HepG2 (cell line): ENCODE results near the gene GDPD1. TPM values are rescaled to one million over a fixed set of nuclear protein-coding genes. Genes with fewer than 3 reads are reported as not detected.
A peak's percentile ranks its signal among the peaks of the same experiment; 100 is the strongest.

Source experiments
- ARID5B ChIP-seq: IDR thresholded peaks from 2 replicates; pipeline ENCODE4 v1.4.0; 2020; ENCODE audit warnings: mild to moderate bottlenecking, missing genetic modification reagents
- BORCS8-MEF2B ChIP-seq: sonication (generic); formaldehyde crosslinking; IDR thresholded peaks from 2 replicates; pipeline ENCODE4 v1.8.0; 2022; ENCODE audit warnings: mild to moderate bottlenecking, missing genetic modification reagents
- CREM ChIP-seq, 2 experiments: sonication (generic) in 1 of 2; formaldehyde crosslinking in 1 of 2; IDR thresholded peaks; 2 replicates each; pipeline versions ENCODE4 v1.4.0 to v1.6.1; 2016 to 2020; ENCODE audit warnings: antibody characterized with exemption in 1 of 2, mild to moderate bottlenecking in 1 of 2, missing genetic modification reagents in 1 of 2
- EHMT2 ChIP-seq: fragments of 200-600 bp; sonication (generic); IDR thresholded peaks from 2 replicates; pipeline ENCODE4 v1.7.0; 2017; ENCODE audit warnings: antibody characterized with exemption, low read depth, low read length, borderline replicate concordance
- GZF1 ChIP-seq: sonication (generic); formaldehyde crosslinking; IDR thresholded peaks from 2 replicates; pipeline ENCODE4 v1.5.1; 2020; ENCODE audit warnings: mild to moderate bottlenecking, missing genetic modification reagents
- ISX ChIP-seq: sonication (generic); formaldehyde crosslinking; conservative IDR thresholded peaks from 2 replicates; pipeline ENCODE4 v1.5.0; 2020; ENCODE audit warnings: missing genetic modification reagents
- POLR2AphosphoS2 ChIP-seq: IDR thresholded peaks from 2 replicates; pipeline ENCODE4 v1.6.1; 2011; ENCODE audit warnings: low read depth, low read length, improper control_type of control experiment
- SCMH1 ChIP-seq: sonication (generic); formaldehyde crosslinking; IDR thresholded peaks from 2 replicates; pipeline ENCODE4 v1.9.0; 2021; ENCODE audit warnings: missing genetic modification reagents, mild to moderate bottlenecking, borderline replicate concordance
- SETDB1 ChIP-seq: sonication (generic); formaldehyde crosslinking; IDR thresholded peaks from 2 replicates; pipeline ENCODE4 v1.5.1; 2020; ENCODE audit warnings: missing genetic modification reagents, mild to moderate bottlenecking, borderline replicate concordance
- ZNF101 ChIP-seq: sonication (generic); formaldehyde crosslinking; IDR thresholded peaks from 2 replicates; pipeline ENCODE4 v1.4.0; 2020; ENCODE audit warnings: mild to moderate bottlenecking, low read depth, missing genetic modification reagents, borderline replicate concordance
- ZNF17 ChIP-seq: sonication (generic); formaldehyde crosslinking; IDR thresholded peaks from 2 replicates; pipeline ENCODE4 v1.5.0; 2020; ENCODE audit warnings: mild to moderate bottlenecking, missing genetic modification reagents
- ZNF24 ChIP-seq: fragments of 450-650 bp; IDR thresholded peaks from 2 replicates; pipeline ENCODE4 v1.6.1; 2017; ENCODE audit warnings: antibody characterized with exemption, mild to moderate bottlenecking
- ZNF607 ChIP-seq: sonication (generic); formaldehyde crosslinking; IDR thresholded peaks from 2 replicates; pipeline ENCODE4 v1.5.1; 2020; ENCODE audit warnings: missing genetic modification reagents, mild to moderate bottlenecking, borderline replicate concordance
- ZNF660 ChIP-seq: sonication (generic); formaldehyde crosslinking; IDR thresholded peaks from 2 replicates; pipeline ENCODE4 v1.5.1; 2020; ENCODE audit warnings: mild to moderate bottlenecking, low read depth, missing genetic modification reagents, borderline replicate concordance
- ZNF7 ChIP-seq: IDR thresholded peaks from 2 replicates; pipeline ENCODE4 v1.6.1; 2016; ENCODE audit warnings: missing biosample characterization, missing genetic modification reagents
- ZNF709 ChIP-seq: sonication (generic); formaldehyde crosslinking; IDR thresholded peaks from 2 replicates; pipeline ENCODE4 v1.5.0; 2020; ENCODE audit warnings: mild to moderate bottlenecking, missing genetic modification reagents
- ZNF710 ChIP-seq: sonication (generic); formaldehyde crosslinking; IDR thresholded peaks from 2 replicates; pipeline ENCODE4 v1.5.0; 2020; ENCODE audit warnings: mild to moderate bottlenecking, missing genetic modification reagents, borderline replicate concordance
- ZNF761 ChIP-seq: sonication (generic); formaldehyde crosslinking; conservative IDR thresholded peaks from 2 replicates; pipeline ENCODE4 v1.4.0; 2020; ENCODE audit warnings: mild to moderate bottlenecking, missing genetic modification reagents
- polyA plus RNA-seq, 8 experiments: library from polyadenylated mRNA; depleted of rRNA in 3 of 8; stranded (reverse) in 7 of 8; unstranded in 1 of 8; fragments of >200 nt; fragmentation: Illumina TruSeq in 4 of 8; extraction: Trizol in 4 of 8; gene quantifications; 2 replicates each; pipeline versions ENCODE4 v1.2.1 to v1.2.3, GENCODE V29; 2011 to 2016; ENCODE audit warnings: low read depth in 4 of 8, missing spikeins in 1 of 8, mixed read lengths in 1 of 8; ENCODE audit not compliant: insufficient read depth in 1 of 8
- total RNA-seq, 5 experiments: library from RNA; depleted of rRNA; stranded (reverse); fragments of >200 nt; fragmentation: Illumina TruSeq; extraction: Trizol; gene quantifications; 2 replicates each; pipeline ENCODE4 v1.2.3, GENCODE V29; 2016; ENCODE audit warnings: low read depth in 1 of 5
- TF ChIP-seq, protein P1 (sequence below): sonication (generic); formaldehyde crosslinking; IDR thresholded peaks from 2 replicates; pipeline ENCODE4 v1.5.0; 2020; ENCODE audit warnings: mild to moderate bottlenecking, missing genetic modification reagents
- TF ChIP-seq, protein P2 (sequence below): sonication (generic); formaldehyde crosslinking; IDR thresholded peaks from 2 replicates; pipeline ENCODE4 v1.8.0; 2022; ENCODE audit warnings: mild to moderate bottlenecking, missing genetic modification reagents

Gene GDPD1
- total and polyA plus RNA-seq, 2 of the 13 experiments (the other 11 are each of a cell fraction or from before 2014, with no cell fraction given), result 6.0 to 7.7 TPM

GRCh38 chr17:59220328-59221158 is at the start of gene GDPD1 (continued):
- TF ChIP-seq, protein P1, sequence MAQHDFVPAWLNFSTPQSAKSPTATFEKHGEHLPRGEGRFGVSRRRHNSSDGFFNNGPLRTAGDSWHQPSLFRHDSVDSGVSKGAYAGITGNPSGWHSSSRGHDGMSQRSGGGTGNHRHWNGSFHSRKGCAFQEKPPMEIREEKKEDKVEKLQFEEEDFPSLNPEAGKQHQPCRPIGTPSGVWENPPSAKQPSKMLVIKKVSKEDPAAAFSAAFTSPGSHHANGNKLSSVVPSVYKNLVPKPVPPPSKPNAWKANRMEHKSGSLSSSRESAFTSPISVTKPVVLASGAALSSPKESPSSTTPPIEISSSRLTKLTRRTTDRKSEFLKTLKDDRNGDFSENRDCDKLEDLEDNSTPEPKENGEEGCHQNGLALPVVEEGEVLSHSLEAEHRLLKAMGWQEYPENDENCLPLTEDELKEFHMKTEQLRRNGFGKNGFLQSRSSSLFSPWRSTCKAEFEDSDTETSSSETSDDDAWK, result no peak
- TF ChIP-seq ZNF24 (no peak), POLR2AphosphoS2 (no peak), GZF1 (CRISPR knock-in tag) (peak; percentile 51; the same call in 1 of the 2 replicates), ZNF607 (CRISPR knock-in tag) (no peak), ARID5B (CRISPR knock-in tag) (peak; percentile 51; the same call in 1 of the 2 replicates), ZNF17 (CRISPR knock-in tag) (no peak), ZNF660 (no peak), ZNF101 (CRISPR knock-in tag) (no peak), ZNF761 (CRISPR knock-in tag) (no peak), BORCS8-MEF2B (CRISPR knock-in tag) (peak; percentile 93), SCMH1 (CRISPR knock-in tag) (no peak), EHMT2 (no peak), ZNF710 (CRISPR knock-in tag) (peak; percentile 78; the same call in 1 of the 2 replicates), ZNF7 (CRISPR knock-in tag) (no peak), SETDB1 (CRISPR knock-in tag) (no peak), ZNF709 (CRISPR knock-in tag) (no peak; the same call in 1 of the 2 replicates), ISX (no peak), CREM (IDR thresholded peaks at IDR 0.05) (0 out of 2 replicates have a peak, but pooled peaks have one; percentile 11), CREM (CRISPR knock-in tag; IDR thresholded peaks at IDR 0.05) (no peak)
- TF ChIP-seq, protein P2, sequence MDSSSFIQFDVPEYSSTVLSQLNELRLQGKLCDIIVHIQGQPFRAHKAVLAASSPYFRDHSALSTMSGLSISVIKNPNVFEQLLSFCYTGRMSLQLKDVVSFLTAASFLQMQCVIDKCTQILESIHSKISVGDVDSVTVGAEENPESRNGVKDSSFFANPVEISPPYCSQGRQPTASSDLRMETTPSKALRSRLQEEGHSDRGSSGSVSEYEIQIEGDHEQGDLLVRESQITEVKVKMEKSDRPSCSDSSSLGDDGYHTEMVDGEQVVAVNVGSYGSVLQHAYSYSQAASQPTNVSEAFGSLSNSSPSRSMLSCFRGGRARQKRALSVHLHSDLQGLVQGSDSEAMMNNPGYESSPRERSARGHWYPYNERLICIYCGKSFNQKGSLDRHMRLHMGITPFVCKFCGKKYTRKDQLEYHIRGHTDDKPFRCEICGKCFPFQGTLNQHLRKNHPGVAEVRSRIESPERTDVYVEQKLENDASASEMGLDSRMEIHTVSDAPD, result peak; percentile 52; the same call in 1 of the 2 replicates
